HG02798 (cell line): ENCODE measurements around the gene CGNL1.
A peak's percentile ranks its signal among the peaks of the same experiment; 100 is the strongest.

Source experiments
- ATAC-seq: cut with Tn5 transposase; IDR thresholded peaks from one replicate; pipeline ENCODE4 v1.9.1; 2021; ENCODE audit warnings: mild to moderate bottlenecking; ENCODE audit not compliant: unreplicated experiment, poor library complexity

CGNL1 gene

GRCh38 chr15:57510647-57511046, 134.3 kb downstream of the CGNL1 start:
- ATAC-seq: no peak

GRCh38 chr15:57516327-57517029, 140.2 kb downstream of the CGNL1 start:
- ATAC-seq: no peak

GRCh38 chr15:57517030-57517671, 140.8 kb downstream of the CGNL1 start:
- ATAC-seq: no peak

- no peak for ATAC-seq
Measured at GRCh38 chr15:57518779-57519405, 142.6 kb downstream of the CGNL1 start.

- ATAC-seq: no peak
Measured at GRCh38 chr15:57519806-57520205, 143.5 kb downstream of the CGNL1 start.

- no peak for ATAC-seq
Measured at GRCh38 chr15:57521503-57521902, 145.2 kb downstream of the CGNL1 start.

- ATAC-seq: no peak
Measured at GRCh38 chr15:57522148-57522547, 145.8 kb downstream of the CGNL1 start.

- no peak for ATAC-seq
Measured at GRCh38 chr15:57525581-57525980, 149.3 kb downstream of the CGNL1 start.

- ATAC-seq: no peak
Measured at GRCh38 chr15:57526076-57526475, 149.8 kb downstream of the CGNL1 start.

- ATAC-seq: no peak
Measured at GRCh38 chr15:57526615-57527014, 150.3 kb downstream of the CGNL1 start.

GRCh38 chr15:57527382-57528091, 151.2 kb downstream of the CGNL1 start:
- peak; percentile 74 for ATAC-seq

GRCh38 chr15:57528940-57529565, 152.7 kb downstream of the CGNL1 start:
- ATAC-seq: no peak

- ATAC-seq: no peak
Measured at GRCh38 chr15:57529748-57530147, 153.4 kb downstream of the CGNL1 start.

- no peak for ATAC-seq
Measured at GRCh38 chr15:57532731-57533447, 156.6 kb downstream of the CGNL1 start.

GRCh38 chr15:57533448-57533799, 157.1 kb downstream of the CGNL1 start:
- no peak for ATAC-seq

GRCh38 chr15:57534281-57534680, 158.0 kb downstream of the CGNL1 start:
- ATAC-seq: no peak

- ATAC-seq: no peak
Measured at GRCh38 chr15:57537072-57537471, 160.8 kb downstream of the CGNL1 start.

GRCh38 chr15:57537488-57538264, 161.4 kb downstream of the CGNL1 start:
- no peak for ATAC-seq

- ATAC-seq: no peak
Measured at GRCh38 chr15:57538265-57538529, 161.9 kb downstream of the CGNL1 start.

- no peak for ATAC-seq
Measured at GRCh38 chr15:57538821-57539220, 162.5 kb downstream of the CGNL1 start.
